Measurements from ENCODE around the gene DVL2.

DVL2 gene

GRCh38 chr17:7177191-7177953, 56.9 kb downstream of the DVL2 start:
- peak overlapping the region; percentile 54 for H3K4me3 ChIP-seq (ENCODE audit: low read depth, low read length)
- POLR2A ChIA-PET = interaction anchor here (0.9 to 2.0 kb wide), 4 partner anchors 14 to 142 kb away, joined by 3 to 14 read pairs (median 8); partner anchors contain the start of genes ACADVL, DLG4 and SLC16A13
- H3K9me3 ChIP-seq (ENCODE audit: control insufficient read depth, insufficient read depth, low read depth, low read length) = no peaks in the 10 kb centered on the region
- peaks cover 8% of the 10 kb centered on the region for H3K4me1 ChIP-seq (ENCODE audit: control insufficient read depth, insufficient read depth, low read length)
- H3K27ac ChIP-seq (ENCODE audit: extremely low read depth, low read depth, low read length) = peak overlapping the region; percentile 39; the same call in 1 of the 2 replicates
- H3K36me3 ChIP-seq (ENCODE audit: control insufficient read depth in 2 of 2, insufficient read depth in 1 of 2, low read length in 2 of 2) = no peaks in the 10 kb centered on the region; a peak in 1 of 3 replicates
- CTCF ChIA-PET = interaction anchor here (0.5 to 2.6 kb wide), 46 partner anchors 9 to 1619 kb away, joined by 3 to 50 read pairs (median 4); partner anchors contain the start of genes RNASEK and SLC16A11
- TF ChIP-seq ZNF404 (tag by site-specific recombination; IDR thresholded peaks at IDR 0.05) (no peak), ZNF654 (tag by site-specific recombination; IDR thresholded peaks at IDR 0.05; ENCODE audit: low read depth) (peak; percentile 97), KLF16 (tag by site-specific recombination; IDR thresholded peaks at IDR 0.05) (0 out of 2 replicates have a peak, but pooled peaks have one; percentile 27), ZBTB8A (tag by site-specific recombination; IDR thresholded peaks at IDR 0.05) (peak; percentile 86), GLIS1 (tag by site-specific recombination; IDR thresholded peaks at IDR 0.05) (peak; percentile 70), ZNF157 (tag by site-specific recombination; IDR thresholded peaks at IDR 0.05) (no peak), ZSCAN23 (tag by site-specific recombination; IDR thresholded peaks at IDR 0.05) (0 out of 2 replicates have a peak, but pooled peaks have one; percentile 7), KLF17 (tag by site-specific recombination; IDR thresholded peaks at IDR 0.05) (0 out of 2 replicates have a peak, but pooled peaks have one; percentile 19), EGR2 (tag by site-specific recombination; IDR thresholded peaks at IDR 0.05; ENCODE audit: low read depth) (0 out of 2 replicates have a peak, but pooled peaks have one; percentile 6), ZBTB26 (tag by site-specific recombination; optimal IDR thresholded peaks at IDR 0.05) (peak; percentile 48), ZNF768 (tag by site-specific recombination; IDR thresholded peaks at IDR 0.05) (no peak), ZBTB10 (tag by site-specific recombination; IDR thresholded peaks at IDR 0.05) (peak; percentile 57; the same call in 1 of the 2 replicates), ZFP37 (tag by site-specific recombination; IDR thresholded peaks at IDR 0.05) (0 out of 2 replicates have a peak, but pooled peaks have one; percentile 30), PRDM10 (tag by site-specific recombination; IDR thresholded peaks at IDR 0.05) (peak; percentile 78), ZNF645 (tag by site-specific recombination; IDR thresholded peaks at IDR 0.05) (0 out of 2 replicates have a peak, but pooled peaks have one; percentile 47), ZBTB17 (tag by site-specific recombination; IDR thresholded peaks at IDR 0.05) (peak; percentile 88), ZNF555 (tag by site-specific recombination; conservative IDR thresholded peaks at IDR 0.05) (no peak), CTCF (tag by site-specific recombination; IDR thresholded peaks at IDR 0.05) (peak; percentile 88), SCRT2 (tag by site-specific recombination; IDR thresholded peaks at IDR 0.05) (no peak), SP7 (tag by site-specific recombination; IDR thresholded peaks at IDR 0.05) (0 out of 2 replicates have a peak, but pooled peaks have one; percentile 30), OVOL3 (tag by site-specific recombination; IDR thresholded peaks at IDR 0.05) (no peak), ZBTB48 (tag by site-specific recombination; IDR thresholded peaks at IDR 0.05) (peak; percentile 7; the same call in 1 of the 2 replicates), ZIC2 (tag by site-specific recombination; IDR thresholded peaks at IDR 0.05) (peak; percentile 95), GLIS2 (tag by site-specific recombination; IDR thresholded peaks at IDR 0.05) (peak; percentile 66)

All from HEK293 (cell line).